NCI-H69 (cell line): ENCODE data around the gene RNF217.
"Not testable (repeated sequence)": the region's sequence is repeated elsewhere in the genome, so short reads cannot be mapped to it uniquely, and the experiment has no call there.

Experiments used
- DNase-seq: peaks from one replicate; lab custom pipeline; 2025; lab: John Stamatoyannopoulos, UW

The RNF217 gene

GRCh38 chr6:125015152-125015551 is 52.9 kb downstream of the RNF217 start:
- no peak for DNase-seq

GRCh38 chr6:125018136-125018535 is 55.9 kb downstream of the RNF217 start:
- no peak for DNase-seq

GRCh38 chr6:125019281-125019680 is 57.0 kb downstream of the RNF217 start:
- no peak for DNase-seq

GRCh38 chr6:125019918-125020317 is 57.7 kb downstream of the RNF217 start:
- peak; percentile 77 for DNase-seq

GRCh38 chr6:125020385-125020784 is 58.1 kb downstream of the RNF217 start:
- DNase-seq: peak; percentile 79

- peak; percentile 63 for DNase-seq
These were observed 60.3 kb downstream of the RNF217 start for GRCh38 chr6:125022391-125022989.

- no peak for DNase-seq
These were observed 63.1 kb downstream of the RNF217 start for GRCh38 chr6:125025164-125025854.

- DNase-seq: no peak
These were observed 65.0 kb downstream of the RNF217 start for GRCh38 chr6:125027287-125027686.

GRCh38 chr6:125030969-125031368 is 68.7 kb downstream of the RNF217 start:
- DNase-seq: no peak

GRCh38 chr6:125031385-125031784 is 69.1 kb downstream of the RNF217 start:
- no peak for DNase-seq

- DNase-seq: not testable (repeated sequence)
These were observed 72.7 kb downstream of the RNF217 start for GRCh38 chr6:125034929-125035328.

GRCh38 chr6:125036486-125036885 is 74.2 kb downstream of the RNF217 start:
- DNase-seq: not testable (repeated sequence)

GRCh38 chr6:125037827-125038226 is 75.6 kb downstream of the RNF217 start:
- DNase-seq: peak; percentile 70

GRCh38 chr6:125038925-125039324 is 76.7 kb downstream of the RNF217 start:
- DNase-seq: no peak

- peak; percentile 31 for DNase-seq
These were observed 79.7 kb downstream of the RNF217 start for GRCh38 chr6:125041740-125042459.

- no peak for DNase-seq
These were observed 81.8 kb downstream of the RNF217 start for GRCh38 chr6:125044066-125044465.

GRCh38 chr6:125044667-125045066 is 82.4 kb downstream of the RNF217 start:
- DNase-seq: peak; percentile 36

- DNase-seq: no peak
These were observed 84.1 kb downstream of the RNF217 start for GRCh38 chr6:125046107-125046925.

GRCh38 chr6:125048274-125048673 is 86.0 kb downstream of the RNF217 start:
- no peak for DNase-seq

- DNase-seq: peak; percentile 93
These were observed 88.6 kb downstream of the RNF217 start for GRCh38 chr6:125050663-125051318.

GRCh38 chr6:125053809-125054208 is 91.6 kb downstream of the RNF217 start:
- no peak for DNase-seq

GRCh38 chr6:125054331-125054730 is 92.1 kb downstream of the RNF217 start:
- peak; percentile 48 for DNase-seq
